RPMI7951 (cell line): ENCODE results near the gene CEND1. TPM values are rescaled to one million over a fixed set of nuclear protein-coding genes. Genes with fewer than 3 reads are reported as not detected.

Experiments used
- DNase-seq: peaks from one replicate; pipeline ENCODE4 v3.0.0-alpha.2; 2012; ENCODE audit warnings: low read depth
- total RNA-seq: library from RNA; depleted of rRNA; stranded (reverse); fragments of >200 nt; shearing (Covaris generic); gene quantifications from 2 replicates; pipeline ENCODE4 v1.2.3, GENCODE V29; 2014; rRNA removed

CEND1 gene
- total RNA-seq = 0.12 TPM in 1 of 2 replicates, not detected in the other

- DNase-seq = no peak
These were observed at the start of gene CEND1 for GRCh38 chr11:789943-790342. CEND1 (minus strand) TSS chr11:790090; CDS start chr11:788576, 1,514 bp downstream.

DNA sequence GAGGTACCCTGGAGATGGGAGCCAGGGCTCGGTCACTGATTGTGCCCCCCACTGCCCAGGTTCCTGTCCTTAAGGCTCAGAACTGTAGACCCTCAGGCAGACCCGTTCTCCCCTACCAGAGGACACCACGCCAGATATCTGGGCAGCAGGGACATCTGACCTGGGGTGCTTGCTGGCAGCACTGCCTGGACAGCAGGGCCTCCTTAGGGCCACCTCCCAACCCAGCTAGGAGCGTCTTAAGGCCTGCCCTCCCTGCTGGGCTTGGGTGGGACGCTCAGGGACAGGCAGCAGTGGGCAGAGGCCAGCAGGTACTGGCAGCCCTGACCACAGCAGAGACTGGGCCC is 49.4 kb upstream of the CEND1 start:
- no peak for DNase-seq

DNA sequence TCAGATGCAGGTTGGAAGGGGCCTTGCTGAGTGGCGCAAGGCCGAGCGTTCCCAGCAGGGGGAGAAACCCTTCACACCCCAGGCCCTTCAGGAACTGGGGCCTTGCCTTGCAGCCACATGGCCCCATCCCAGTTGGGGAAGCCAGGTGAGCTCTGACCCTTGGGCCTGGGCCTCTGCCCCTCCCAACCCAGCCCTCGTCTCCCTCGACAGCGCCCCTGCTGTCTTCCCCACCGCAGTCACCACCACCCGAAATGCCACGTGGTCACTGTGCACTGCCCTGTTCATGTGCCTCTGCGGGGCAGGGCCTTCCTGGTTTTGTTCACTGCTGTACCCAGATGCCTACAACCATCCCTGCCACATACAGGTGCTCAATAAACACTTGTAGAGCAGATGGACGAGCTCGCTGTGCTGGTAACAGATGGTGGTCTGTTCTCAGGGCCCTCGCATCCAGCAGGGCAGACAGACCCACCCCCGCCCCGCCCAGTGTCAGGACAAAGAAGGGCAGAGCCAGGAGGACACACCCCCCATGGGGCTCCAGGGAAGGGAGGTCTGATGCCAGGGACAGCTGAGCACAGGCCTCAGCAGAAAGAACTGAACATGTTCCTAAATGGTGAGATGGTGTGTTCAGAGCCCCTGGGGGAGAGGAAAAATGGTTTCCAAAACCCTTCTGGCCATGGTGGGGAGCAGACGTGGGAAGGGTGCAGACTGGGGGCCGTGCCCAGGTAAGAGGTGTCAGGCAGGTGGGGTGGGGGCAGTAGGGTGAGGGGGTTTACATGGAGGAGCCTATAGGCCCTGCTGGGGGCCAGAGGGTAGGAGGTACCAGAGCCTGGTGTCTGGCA is 48.8 kb upstream of the CEND1 start:
- DNase-seq = no peak

DNA sequence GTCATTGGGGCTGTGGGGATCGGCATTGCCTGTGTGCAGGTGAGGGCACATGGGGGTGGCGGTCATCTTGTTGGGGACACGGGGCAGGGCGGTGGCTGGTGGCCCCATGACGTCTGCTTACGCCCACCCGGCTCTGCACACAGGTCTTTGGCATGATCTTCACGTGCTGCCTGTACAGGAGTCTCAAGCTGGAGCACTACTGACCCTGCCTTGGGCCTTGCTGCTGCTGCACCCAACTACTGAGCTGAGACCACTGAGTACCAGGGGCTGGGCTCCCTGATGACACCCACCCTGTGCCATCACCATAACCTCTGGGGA is 48.1 kb upstream of the CEND1 start:
- no peak for DNase-seq

DNA sequence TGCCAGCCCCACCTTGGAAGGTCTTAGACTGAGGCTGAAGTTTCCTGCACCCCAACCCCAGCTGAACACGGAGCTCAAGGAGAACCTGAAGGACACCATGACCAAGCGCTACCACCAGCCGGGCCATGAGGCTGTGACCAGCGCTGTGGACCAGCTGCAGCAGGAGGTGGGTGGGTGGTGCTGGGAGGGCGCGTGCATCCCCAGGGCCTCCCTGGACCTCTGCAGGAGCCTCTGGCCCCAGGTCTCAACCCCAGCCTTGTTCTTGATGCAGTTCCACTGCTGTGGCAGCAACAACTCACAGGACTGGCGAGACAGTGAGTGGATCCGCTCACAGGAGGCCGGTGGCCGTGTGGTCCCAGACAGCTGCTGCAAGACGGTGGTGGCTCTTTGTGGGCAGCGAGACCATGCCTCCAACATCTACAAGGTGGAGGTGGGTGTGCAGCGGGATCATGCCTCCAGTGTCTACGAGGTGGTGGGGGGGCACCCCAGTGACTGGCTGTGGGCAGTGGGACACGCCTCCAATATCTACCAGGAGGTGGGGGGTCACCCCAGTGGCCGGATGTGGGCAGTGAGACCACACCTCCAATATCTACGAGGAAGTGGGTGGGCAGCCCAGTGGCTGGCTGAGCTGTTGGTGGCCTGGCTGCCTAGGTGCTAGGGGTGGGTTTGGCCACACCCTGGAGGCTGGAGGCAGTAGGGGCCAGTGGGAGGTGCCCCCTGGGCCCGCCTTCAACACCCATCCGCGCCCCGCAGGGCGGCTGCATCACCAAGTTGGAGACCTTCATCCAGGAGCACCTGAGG is 47.5 kb upstream of the CEND1 start:
- DNase-seq = no peak

DNA sequence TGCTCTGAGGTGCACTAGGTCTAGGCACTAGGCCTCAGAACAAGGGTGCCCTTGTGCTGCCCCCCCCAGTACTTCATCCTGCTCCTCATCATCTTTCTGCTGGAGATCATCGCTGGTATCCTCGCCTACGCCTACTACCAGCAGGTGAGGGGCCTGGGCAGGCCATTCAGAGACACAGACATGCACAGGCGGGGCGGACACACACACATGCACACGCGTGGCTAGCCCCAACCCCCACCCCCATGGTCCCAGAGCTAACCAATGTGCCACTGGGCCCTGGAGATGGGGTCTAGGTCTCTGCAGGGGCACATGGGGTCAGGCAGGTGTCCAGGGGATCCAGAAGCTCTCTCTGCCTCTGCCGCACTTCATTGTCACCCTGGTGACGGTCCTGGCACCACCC is 46.8 kb upstream of the CEND1 start:
- no peak for DNase-seq

DNA sequence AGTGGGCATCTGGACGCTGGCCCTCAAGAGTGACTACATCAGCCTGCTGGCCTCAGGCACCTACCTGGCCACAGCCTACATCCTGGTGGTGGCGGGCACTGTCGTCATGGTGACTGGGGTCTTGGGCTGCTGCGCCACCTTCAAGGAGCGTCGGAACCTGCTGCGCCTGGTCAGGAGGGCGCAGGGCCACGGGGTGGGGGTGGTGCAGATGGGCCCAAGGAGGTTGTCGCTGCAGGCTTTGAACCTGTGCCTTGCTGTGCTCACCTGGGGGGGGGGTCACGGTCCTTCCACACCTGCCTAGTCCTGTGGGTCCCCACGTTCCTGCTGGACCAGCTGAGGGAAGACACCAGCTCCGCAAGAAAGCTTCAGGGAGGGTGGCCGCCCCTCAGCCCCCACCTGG is 46.4 kb upstream of the CEND1 start:
- no peak for DNase-seq

DNA sequence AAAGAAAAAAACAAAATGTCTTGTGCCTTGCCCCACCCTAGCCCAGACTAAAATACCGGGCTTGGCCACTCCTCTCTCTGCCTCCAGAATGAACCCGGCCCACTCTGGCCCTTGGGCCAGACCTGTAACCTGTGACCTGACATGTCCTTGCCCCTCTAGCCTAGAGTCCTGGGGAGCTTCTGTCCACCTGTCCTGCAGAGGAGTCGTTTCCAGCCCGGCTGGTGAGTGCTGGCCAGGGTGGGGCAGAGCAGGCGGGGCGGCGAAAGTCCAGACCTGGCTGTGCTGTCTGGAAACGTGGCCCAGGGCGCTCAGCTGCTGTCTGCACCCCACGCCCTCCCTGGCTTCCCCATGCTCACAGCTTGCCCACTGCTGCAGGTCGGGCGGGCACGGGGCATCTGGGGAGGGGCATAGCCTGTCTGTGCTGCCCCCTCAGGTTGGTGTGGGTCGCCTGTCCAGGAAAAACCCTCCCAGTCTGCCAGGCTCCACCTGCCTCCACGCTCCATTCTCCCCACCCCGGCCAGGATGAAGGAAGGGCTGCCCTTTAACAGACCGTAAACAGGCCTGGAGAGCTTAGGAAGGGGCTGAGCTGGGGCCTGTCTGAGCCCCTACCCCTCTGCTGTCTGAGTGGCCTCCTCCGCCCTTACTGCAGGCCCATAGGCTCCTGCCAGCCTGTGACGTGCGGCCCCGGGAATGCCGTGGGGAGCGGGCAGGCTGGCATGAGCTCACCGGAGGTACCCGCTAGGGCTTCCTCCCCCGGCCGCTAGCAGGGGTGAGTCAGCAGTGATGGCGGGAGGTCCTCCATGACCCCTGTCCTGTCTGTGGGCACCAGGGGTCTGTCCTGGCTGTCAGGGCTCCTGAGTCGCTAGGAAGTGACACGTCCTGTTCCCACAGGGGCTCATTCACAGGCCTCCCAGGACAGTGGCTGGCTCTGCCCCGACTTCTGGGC is 44.8 kb upstream of the CEND1 start:
- DNase-seq = peak; percentile 87

DNA sequence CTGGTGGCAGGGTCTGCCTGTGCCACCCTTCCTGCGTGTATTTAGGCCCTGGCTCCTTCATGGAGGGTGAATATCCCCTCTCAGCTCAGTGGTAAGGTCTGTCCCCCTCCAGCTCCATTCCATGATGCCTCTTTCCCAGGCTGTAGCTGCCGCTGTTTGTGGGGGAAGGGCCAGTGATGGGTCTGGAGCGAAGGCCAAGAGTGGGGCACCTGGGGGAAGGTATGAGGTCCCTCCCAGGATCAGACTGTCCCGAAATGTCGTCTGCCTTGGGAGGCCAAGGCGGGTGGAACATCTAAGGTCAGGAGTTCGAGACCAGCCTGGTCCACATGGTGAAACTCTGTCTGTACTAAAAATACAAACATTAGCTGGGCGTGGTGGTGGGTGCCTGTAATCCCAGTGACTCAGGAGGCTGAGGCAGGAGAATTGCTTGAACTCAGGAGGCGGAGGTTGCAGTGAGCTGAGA is 44.0 kb upstream of the CEND1 start:
- DNase-seq = no peak

GRCh38 chr11:833114-833791 is 43.4 kb upstream of the CEND1 start:
- peak; percentile 51 for DNase-seq

GRCh38 chr11:832529-833113 is 42.7 kb upstream of the CEND1 start, which contains the start of gene CD151:
CD151 (plus strand) TSS chr11:832952; CDS start chr11:836070, 3,118 bp downstream.
- peak; percentile 63 for DNase-seq

- no peak for DNase-seq
These were observed 42.2 kb upstream of the CEND1 start for GRCh38 chr11:831961-832528.

GRCh38 chr11:831118-831864 is 41.4 kb upstream of the CEND1 start:
- peak; percentile 69 for DNase-seq

- peak; percentile 47 for DNase-seq
These were observed 40.6 kb upstream of the CEND1 start for GRCh38 chr11:830295-831117.

DNA sequence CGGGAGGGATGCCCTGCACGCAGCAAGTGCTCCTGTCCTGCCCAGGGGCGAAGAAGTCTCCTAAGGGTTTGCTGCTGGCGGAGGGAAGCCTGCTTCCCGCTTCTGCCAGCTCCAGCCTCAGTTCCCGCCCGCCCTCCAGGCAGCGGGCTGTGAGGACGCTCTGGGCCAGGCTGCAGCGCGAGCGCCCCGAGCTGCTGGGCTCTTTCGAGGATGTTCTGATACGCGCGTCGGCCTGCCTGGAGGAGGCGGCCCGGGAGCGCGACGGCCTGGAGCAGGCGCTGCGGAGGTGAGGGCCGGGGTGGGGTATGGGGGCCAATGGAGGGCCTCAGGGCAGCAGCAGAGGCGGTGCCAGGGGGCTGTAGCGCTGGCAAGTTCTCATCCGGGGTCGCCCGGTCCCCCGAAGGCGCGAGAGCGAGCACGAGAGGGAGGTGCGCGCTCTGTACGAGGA is 40.0 kb upstream of the CEND1 start:
- no peak for DNase-seq

DNA sequence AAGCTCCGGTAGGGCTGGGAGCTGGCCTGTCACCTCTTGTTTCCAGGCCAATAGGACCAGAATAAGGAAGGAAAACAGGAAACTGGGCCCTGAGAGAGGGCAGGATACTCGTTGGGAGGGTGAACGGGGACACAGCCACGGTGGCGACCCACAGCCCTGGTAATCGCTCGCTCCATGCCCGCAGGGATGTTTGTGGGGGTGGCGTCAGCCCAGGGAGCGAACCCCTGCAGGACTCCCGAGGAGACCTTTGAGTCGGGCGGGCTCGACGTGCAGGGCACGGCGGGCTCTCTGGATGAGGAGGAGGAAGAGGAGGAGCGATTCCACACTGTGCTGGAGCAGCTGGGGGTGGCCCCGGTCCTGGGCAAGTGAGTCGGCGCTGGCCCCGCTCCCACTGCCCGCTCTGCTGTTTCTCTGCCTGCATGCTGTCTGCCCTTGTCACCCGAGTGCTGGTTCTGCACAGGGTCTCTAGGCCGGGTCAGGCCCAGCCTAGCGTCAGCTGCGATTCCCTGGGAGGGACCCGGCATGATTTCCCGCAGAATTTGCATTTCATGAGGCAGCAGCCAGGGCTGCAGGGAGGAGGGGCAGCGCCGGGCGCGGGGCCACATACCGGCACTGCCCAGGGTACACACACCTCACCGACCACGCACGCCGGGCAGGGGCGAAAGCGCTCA is 39.4 kb upstream of the CEND1 start:
- DNase-seq = peak; percentile 73

DNA sequence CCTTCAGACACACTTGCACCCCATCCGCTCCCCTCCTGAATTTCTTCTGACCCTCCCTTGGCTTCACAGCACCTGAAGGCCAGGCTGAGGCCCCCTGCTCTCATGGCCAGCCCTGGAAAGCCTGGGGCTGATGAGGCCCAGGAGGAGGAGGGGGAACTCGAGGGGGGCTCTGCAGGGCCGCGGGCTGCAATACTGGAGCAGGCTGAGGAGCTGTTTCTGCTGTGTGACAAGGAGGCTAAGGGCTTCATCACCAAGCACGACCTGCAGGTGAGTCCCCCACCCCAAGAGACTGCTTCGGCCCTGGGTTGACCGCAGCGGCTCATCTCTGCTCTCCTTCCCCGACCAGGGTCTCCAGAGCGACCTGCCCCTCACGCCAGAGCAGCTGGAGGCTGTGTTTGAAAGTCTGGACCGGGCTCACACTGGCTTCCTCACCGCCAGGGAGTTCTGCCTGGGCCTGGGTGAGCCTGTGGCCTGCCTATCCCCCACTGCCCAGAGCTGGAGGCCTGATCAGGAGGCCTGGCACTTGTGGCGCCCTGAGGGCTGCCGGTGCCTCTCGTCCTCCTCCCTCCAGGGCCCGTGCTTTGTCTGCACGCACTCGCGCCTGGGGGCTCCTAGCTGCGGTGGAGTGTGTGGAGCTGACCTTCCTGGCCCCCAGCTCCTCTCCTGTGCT is 38.8 kb upstream of the CEND1 start:
- DNase-seq = no peak

GRCh38 chr11:827897-828192 is 38.0 kb upstream of the CEND1 start, which contains the start of gene CRACR2B:
CRACR2B (plus strand) TSS chr11:827919; CDS start chr11:828608, 689 bp downstream.
- no peak for DNase-seq
